ENCODE measurements around the gene GORASP2. TPM values are rescaled to one million over a fixed set of nuclear protein-coding genes. Genes with fewer than 3 reads are reported as not detected.
"Not testable (repeated sequence)": the region's sequence is repeated elsewhere in the genome, so short reads cannot be mapped to it uniquely, and the experiment has no call there.

Gene GORASP2
- total and polyA plus RNA-seq, 2 experiments from 2014 or later = 70.4 to 132 TPM

DNA sequence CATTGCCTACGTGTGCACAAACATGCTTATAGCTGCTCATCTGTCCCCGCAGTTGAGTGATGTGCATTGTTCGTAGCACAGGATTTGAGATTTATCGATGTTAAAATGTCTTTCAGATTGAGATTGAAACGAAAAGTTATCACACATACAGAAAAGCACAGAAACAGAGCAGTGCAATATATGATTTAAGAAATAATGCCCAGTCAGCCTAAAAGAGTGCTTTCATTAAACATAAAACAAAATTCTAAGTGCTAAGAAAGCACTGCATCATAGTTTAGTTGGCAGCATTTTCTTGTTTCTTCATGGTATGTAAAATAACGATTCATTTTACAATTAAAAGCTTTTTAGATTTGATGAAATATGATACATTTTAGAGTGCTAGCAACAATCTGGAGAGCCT is 31.9 kb upstream of the GORASP2 start:
- Histone ChIP-seq H3K4me2 (ENCODE audit: unreplicated experiment) (no peak overlapping the region), H3K4me1 (ENCODE audit: insufficient read depth) (peaks cover 14% of the 10 kb centered on the region), H3K36me3 (ENCODE audit: low read depth) (no peaks in the 10 kb centered on the region), H3K9ac (no peak overlapping the region), H4K20me1 (ENCODE audit: insufficient read depth) (no peaks in the 10 kb centered on the region), H3K79me2 (ENCODE audit: insufficient read depth) (no peaks in the 10 kb centered on the region), H3K9me2 (ENCODE audit: insufficient read depth) (no peaks in the 10 kb centered on the region), H3K4me3 (no peak overlapping the region), H3K9me3 (ENCODE audit: low read depth) (no peaks in the 10 kb centered on the region), H3K27ac (no peak overlapping the region), H2AFZ (no peak overlapping the region), H3F3A (ENCODE audit: insufficient read depth) (peaks cover 14% of the 10 kb centered on the region), H3K27me3 (replicated peaks; ENCODE audit: insufficient read depth) (no peaks in the 10 kb centered on the region)
- no peak for DNase-seq
- TF ChIP-seq EZH2 (IDR thresholded peaks at IDR 0.05; ENCODE audit: insufficient read depth, poor library complexity, severe bottlenecking) (no peak), EZH2phosphoT487 (IDR thresholded peaks at IDR 0.05; ENCODE audit: insufficient read depth, low read depth) (no peak)
- 76 to 77% methylated on average over 6 of the region's 6 CpGs for WGBS, 2 experiments (ENCODE audit: low coverage in 1 of 2, low lambda C conversion rate in 2 of 2, missing lambda C conversion rate in 2 of 2)
- in situ Hi-C loops (cut with MboI) = no loop called here

DNA sequence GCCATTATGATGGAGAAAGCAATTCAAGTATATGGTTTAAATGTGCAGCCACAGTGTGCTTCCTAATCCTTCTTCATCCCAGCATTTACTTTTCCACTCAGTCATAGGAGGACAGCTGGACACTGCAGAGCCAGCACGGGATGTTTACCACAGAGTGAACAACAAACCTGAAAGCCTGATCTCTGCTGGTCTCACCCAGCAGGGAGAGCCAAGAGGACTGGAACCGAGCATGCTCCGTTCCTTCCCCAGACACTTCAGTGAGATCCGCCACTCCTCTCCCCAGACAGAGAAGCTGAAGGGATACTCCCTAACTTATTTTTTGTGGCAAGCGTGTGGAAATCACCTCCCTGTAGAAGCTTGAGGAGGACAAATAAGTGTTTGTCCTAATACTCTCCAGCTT is 23.2 kb upstream of the GORASP2 start:
- Histone ChIP-seq H3K79me2 (ENCODE audit: insufficient read depth) (no peaks in the 10 kb centered on the region), H3K9ac (no peak overlapping the region), H3K9me3 (ENCODE audit: low read depth) (peaks cover under 1% of the 10 kb centered on the region), H3K4me3 (no peak overlapping the region), H2AFZ (no peak overlapping the region), H3K4me1 (ENCODE audit: insufficient read depth) (no peaks in the 10 kb centered on the region), H3K9me2 (ENCODE audit: insufficient read depth) (no peaks in the 10 kb centered on the region), H3K36me3 (ENCODE audit: low read depth) (no peaks in the 10 kb centered on the region), H4K20me1 (ENCODE audit: insufficient read depth) (no peaks in the 10 kb centered on the region), H3K27ac (no peak overlapping the region), H3K4me2 (ENCODE audit: unreplicated experiment) (no peak overlapping the region), H3F3A (ENCODE audit: insufficient read depth) (no peaks in the 10 kb centered on the region), H3K27me3 (replicated peaks; ENCODE audit: insufficient read depth) (0 out of 2 replicates have a peak, but pooled peaks cover 6% of the 10 kb centered on the region)
- no peak for DNase-seq
- TF ChIP-seq EZH2 (IDR thresholded peaks at IDR 0.05; ENCODE audit: insufficient read depth, poor library complexity, severe bottlenecking) (no peak), EZH2phosphoT487 (IDR thresholded peaks at IDR 0.05; ENCODE audit: insufficient read depth, low read depth) (no peak)
- WGBS, 2 experiments (ENCODE audit: low coverage in 1 of 2, low lambda C conversion rate in 2 of 2, missing lambda C conversion rate in 2 of 2) = 16 to 24% methylated on average over 5 of the region's 5 CpGs
- in situ Hi-C loops (cut with MboI) = no loop called here

DNA sequence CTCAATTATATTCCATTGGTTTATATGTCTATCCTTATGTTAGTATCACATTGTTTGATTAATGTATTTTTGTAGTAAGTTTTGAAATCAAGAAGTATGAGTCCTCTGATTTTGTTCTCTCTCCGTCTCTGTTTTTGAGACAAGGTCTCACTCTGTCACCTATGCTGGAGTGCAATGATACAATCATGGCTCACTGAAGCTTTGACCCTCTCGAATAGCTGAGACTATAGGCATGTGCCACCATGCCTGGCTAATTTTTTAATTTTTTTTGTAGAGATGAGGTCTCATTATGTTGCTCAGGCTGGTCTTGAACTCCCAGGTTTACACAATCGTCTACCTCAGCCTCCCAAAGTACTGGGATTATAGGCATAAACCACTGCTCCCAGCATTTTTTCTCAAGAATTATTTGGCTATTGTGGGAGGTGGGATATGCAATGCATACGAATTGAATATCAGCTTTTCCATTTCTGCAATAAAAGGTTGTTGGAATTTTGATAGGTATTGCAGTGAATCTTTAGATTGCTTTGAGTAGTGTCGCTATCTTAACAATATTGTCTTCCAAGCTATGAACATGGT is 17.7 kb upstream of the GORASP2 start:
- Histone ChIP-seq H3K4me1 (ENCODE audit: insufficient read depth) (no peaks in the 10 kb centered on the region), H3K27ac (no peak overlapping the region), H4K20me1 (ENCODE audit: insufficient read depth) (no peaks in the 10 kb centered on the region), H3K79me2 (ENCODE audit: insufficient read depth) (no peaks in the 10 kb centered on the region), H2AFZ (no peak overlapping the region), H3K4me2 (ENCODE audit: unreplicated experiment) (no peak overlapping the region), H3K9ac (no peak overlapping the region), H3K9me3 (ENCODE audit: low read depth) (peaks cover 2% of the 10 kb centered on the region), H3F3A (ENCODE audit: insufficient read depth) (no peaks in the 10 kb centered on the region), H3K4me3 (no peak overlapping the region), H3K9me2 (ENCODE audit: insufficient read depth) (no peaks in the 10 kb centered on the region), H3K27me3 (replicated peaks; ENCODE audit: insufficient read depth) (no peaks in the 10 kb centered on the region), H3K36me3 (ENCODE audit: low read depth) (no peaks in the 10 kb centered on the region)
- no peak for DNase-seq
- in situ Hi-C loops (cut with MboI) = no loop called here
- WGBS, 2 experiments (ENCODE audit: low coverage in 1 of 2, low lambda C conversion rate in 2 of 2, missing lambda C conversion rate in 2 of 2) = 24 to 32% methylated on average over 5 of the region's 5 CpGs
- no peak for TF ChIP-seq EZH2phosphoT487 (IDR thresholded peaks at IDR 0.05; ENCODE audit: insufficient read depth, low read depth)
- TF ChIP-seq EZH2 (IDR thresholded peaks at IDR 0.05; ENCODE audit: insufficient read depth, poor library complexity, severe bottlenecking) = no peak

DNA sequence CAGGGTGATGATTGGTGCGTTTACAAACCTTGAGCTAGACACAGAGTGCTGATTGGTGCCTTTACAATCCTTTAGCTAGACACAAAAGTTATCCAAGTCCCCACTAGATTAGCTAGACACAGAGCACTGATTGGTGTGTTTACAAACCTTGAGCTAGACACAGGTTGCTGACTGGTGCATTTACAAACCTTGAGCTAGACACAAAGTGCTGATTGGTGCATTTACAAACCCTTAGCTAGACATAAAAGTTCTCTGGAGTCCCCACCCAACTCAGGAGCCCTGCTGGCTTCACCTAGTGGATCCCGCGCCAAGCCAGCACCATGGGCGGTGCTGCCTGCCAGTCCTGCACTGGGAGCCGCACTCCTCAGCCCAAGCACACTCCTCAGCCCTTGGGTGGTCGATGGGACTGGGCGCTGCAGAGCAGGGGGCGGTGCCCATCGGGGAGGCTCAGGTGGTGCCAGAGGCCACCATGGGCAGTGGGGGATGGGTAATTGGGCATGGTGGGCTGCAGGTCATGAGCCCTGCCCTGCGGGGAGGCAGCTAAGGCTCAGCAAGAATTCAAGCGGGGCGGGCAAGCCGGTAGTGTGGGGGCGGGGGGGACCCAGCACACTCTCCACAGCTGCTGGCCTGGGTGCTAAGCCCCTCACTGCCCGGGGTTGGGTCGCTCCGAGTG is 13.9 kb upstream of the GORASP2 start:
- H3K9ac ChIP-seq; H3K9me2 ChIP-seq (ENCODE audit: insufficient read depth); H3F3A ChIP-seq (ENCODE audit: insufficient read depth); H2AFZ ChIP-seq; H3K27ac ChIP-seq; DNase-seq; H3K36me3 ChIP-seq (ENCODE audit: low read depth); H3K9me3 ChIP-seq (ENCODE audit: low read depth); H4K20me1 ChIP-seq (ENCODE audit: insufficient read depth); H3K79me2 ChIP-seq (ENCODE audit: insufficient read depth); H3K4me3 ChIP-seq; in situ Hi-C loops (cut with MboI); H3K27me3 ChIP-seq (replicated peaks; ENCODE audit: insufficient read depth); H3K4me1 ChIP-seq (ENCODE audit: insufficient read depth); H3K4me2 ChIP-seq (ENCODE audit: unreplicated experiment): not testable (repeated sequence)
- 73 to 81% methylated on average over 12 to 16 of the region's 17 CpGs for WGBS, 2 experiments (ENCODE audit: low coverage in 1 of 2, low lambda C conversion rate in 2 of 2, missing lambda C conversion rate in 2 of 2)
